ENCODE data around the gene CUTA. TPM values are rescaled to one million over a fixed set of nuclear protein-coding genes. Genes with fewer than 3 reads are reported as not detected.

CUTA gene
- total and polyA plus RNA-seq, 2 of the 13 experiments (the other 11 are each of a cell fraction or from before 2014, with no cell fraction given): 170 to 180 TPM

GRCh38 chr6:33411632-33412005 is 6.3 kb downstream of the CUTA start:
- peak overlapping the region; percentile 85 to 87 (median 86) for H3K4me3 ChIP-seq (replicated peaks in 1 of 3; ENCODE audit: insufficient read depth in 1 of 3, low read depth in 2 of 3, low read length in 3 of 3)
- ChIA-PET POLR2A (interaction anchor here (2.5 kb wide), 1 partner anchor 14 kb away, joined by 13 read pairs; no protein-coding TSS in a partner anchor), CTCF (ENCODE audit: low intra/inter-chr PET ratio, low total read pairs) (no interaction called here)
- peaks cover 16% of the 10 kb centered on the region for H3K79me2 ChIP-seq (ENCODE audit: insufficient read depth, low read length)
- in situ Hi-C loops (cut with HindIII; ENCODE audit: extremely low pct_ligation_motif_present, low pct_unique_long_range_greater_than_20kb): loop anchor here (10.0 to 25.0 kb wide), 2 partner anchors 124 to 207 kb away; partner anchors contain the start of genes B3GALT4, HSD17B8, PFDN6 and RGL2
- peak overlapping the region; percentile 82 for H3K9ac ChIP-seq (ENCODE audit: insufficient read depth, low read depth, low read length)
- 86% methylated on average over 6 of the region's 6 CpGs for WGBS (ENCODE audit: low lambda C conversion rate)
- H4K20me1 ChIP-seq (ENCODE audit: insufficient read depth, low read length): no peaks in the 10 kb centered on the region
- peaks cover 39% of the 10 kb centered on the region for H3K4me1 ChIP-seq (ENCODE audit: insufficient read depth, low read length)
- FAIRE-seq: no peak
- no peak for ATAC-seq
- H3K4me2 ChIP-seq (ENCODE audit: low read depth, low read length): peak overlapping the region; percentile 84
- DNase-seq (ENCODE audit: low spot score): no peak
- H3K27ac ChIP-seq (ENCODE audit: extremely low read length, insufficient read depth, low read length): peak overlapping the region; percentile 57
- intact Hi-C loops (cut with micrococcal nuclease; ENCODE audit: unreplicated experiment): no loop called here
- BruUV-seq (replicated peaks): no TSS peak
- peaks cover 19 to 44% of the 10 kb centered on the region in 2 experiments for H3K36me3 ChIP-seq (replicated peaks in 1 of 2; ENCODE audit: control insufficient read depth in 1 of 2, insufficient read depth in 2 of 2, low read length in 2 of 2)
- no peak overlapping the region for H2AFZ ChIP-seq (ENCODE audit: low read length)
- TF ChIP-seq ZNF546 (CRISPR knock-in tag; conservative IDR thresholded peaks at IDR 0.05) (0 out of 2 replicates have a peak, but pooled peaks have one; percentile 19), HNF1B (CRISPR knock-in tag; IDR thresholded peaks at IDR 0.05) (peak; percentile 30; the same call in 1 of the 2 replicates), E2F1 (CRISPR knock-in tag; IDR thresholded peaks at IDR 0.05) (no peak)
- no peaks in the 10 kb centered on the region for H3K27me3 ChIP-seq (ENCODE audit: control insufficient read depth in 1 of 2, insufficient read depth in 2 of 2, low read length in 2 of 2)
- no peaks in the 10 kb centered on the region for H3K9me3 ChIP-seq (ENCODE audit: low read length)

Measured in HepG2 (cell line).